Activated naive CD4-positive, alpha-beta T cell treated with anti-CD3 and anti-CD28 coated beads for 36 hours (primary cell): ENCODE results near the gene OR2B3. TPM values are rescaled to one million over a fixed set of nuclear protein-coding genes. Genes with fewer than 3 reads are reported as not detected.

ENCODE experiments used
- CTCF ChIA-PET: fragments of 350-600 bp; sonication (Branson Sonifier 250); formaldehyde crosslinking; loops from one replicate; lab custom pipeline; 2021; ENCODE audit warnings: antibody characterized with exemption; lab: Charles Lee
- DNase-seq: peaks from one replicate; pipeline ENCODE4 v3.0.0-alpha.2; 2020
- H3K27ac Mint-ChIP-seq: one replicate; pipeline ENCODE4 v1.8.0; 2021; ENCODE audit warnings: mild to moderate bottlenecking, mixed read lengths
- H3K27me3 Mint-ChIP-seq: one replicate; pipeline ENCODE4 v1.8.0; 2021; ENCODE audit warnings: low read depth, mixed read lengths
- H3K36me3 Mint-ChIP-seq: one replicate; pipeline ENCODE4 v1.8.0; 2021; ENCODE audit warnings: low read depth, mixed read lengths
- H3K4me1 Mint-ChIP-seq: one replicate; pipeline ENCODE4 v1.8.0; 2021; ENCODE audit warnings: low read depth, mixed read lengths
- H3K4me3 Mint-ChIP-seq: one replicate; pipeline ENCODE4 v1.8.0; 2021; ENCODE audit warnings: mild to moderate bottlenecking, moderate library complexity, mixed read lengths
- H3K9me3 Mint-ChIP-seq: one replicate; pipeline ENCODE4 v1.8.0; 2021; ENCODE audit warnings: mixed read lengths
- intact Hi-C: fragments of 100-400 bp; cut with micrococcal nuclease; formaldehyde crosslinking; loops from one replicate; pipeline ENCODE4 v1.15.1; 2023
- total RNA-seq, 2 experiments: library from RNA; stranded (reverse); gene quantifications; one replicate each; pipeline ENCODE4 v1.2.3, GENCODE V29; 2021

Gene OR2B3
- total RNA-seq, 2 experiments from 2014 or later = not detected

- Mint-ChIP-seq H3K27me3 (peaks cover 26% of the 10 kb centered on the region), H3K36me3 (no peaks in the 10 kb centered on the region), H3K4me3 (no peak overlapping the region), H3K4me1 (no peaks in the 10 kb centered on the region), H3K27ac (no peak overlapping the region), H3K9me3 (no peaks in the 10 kb centered on the region)
- DNase-seq = peak; percentile 12
- intact Hi-C loops = no loop called here
- CTCF ChIA-PET = interaction anchor here (0.5 to 0.8 kb wide), 4 partner anchors 38 to 1407 kb away, joined by 3 read pairs; no protein-coding TSS in a partner anchor
Observed at GRCh38 chr6:29071831-29072723, 15.0 kb downstream of the OR2B3 start.

GRCh38 chr6:29051680-29052079, 35.4 kb downstream of the OR2B3 start:
- no peak overlapping the region for H3K4me3 Mint-ChIP-seq
- no peak for DNase-seq
- no peaks in the 10 kb centered on the region for H3K4me1 Mint-ChIP-seq
- intact Hi-C loops = no loop called here
- CTCF ChIA-PET = interaction anchor here (0.6 kb wide), 2 partner anchors 63 to 676 kb away, joined by 3 read pairs; no protein-coding TSS in a partner anchor
- H3K27me3 Mint-ChIP-seq = peaks cover 41% of the 10 kb centered on the region
- no peak overlapping the region for H3K27ac Mint-ChIP-seq
- peaks cover 2% of the 10 kb centered on the region for H3K9me3 Mint-ChIP-seq
- no peaks in the 10 kb centered on the region for H3K36me3 Mint-ChIP-seq

- H3K36me3 Mint-ChIP-seq = no peaks in the 10 kb centered on the region
- peaks cover 45% of the 10 kb centered on the region for H3K27me3 Mint-ChIP-seq
- intact Hi-C loops = no loop called here
- no peak within 1 kb of the TSS for H3K4me3 Mint-ChIP-seq
- no peak for DNase-seq
- CTCF ChIA-PET = no interaction called here
- no peaks in the 10 kb centered on the region for H3K4me1 Mint-ChIP-seq
- no peaks in the 10 kb centered on the region for H3K9me3 Mint-ChIP-seq
- no peak within 1 kb of the TSS for H3K27ac Mint-ChIP-seq
Observed at GRCh38 chr6:29045075-29045474, 42.0 kb downstream of the OR2B3 start, which contains the start of gene OR2W1. OR2W1 (minus strand) TSS chr6:29045175; CDS start chr6:29045175, 0 bp downstream.

Other genes starting within 250 kb of the OR2B3 start
- 10 to 100 TPM; 35.8 to 41.4 TPM for gene TRIM27, start 163.3 kb downstream of the OR2B3 start, total RNA-seq
- under 1 TPM; 0.57 to 0.69 TPM for gene ZNF311, start 82.0 kb downstream of the OR2B3 start, total RNA-seq
- gene OR2W1, start 42.1 kb downstream of the OR2B3 start, total RNA-seq = not detected
- not detected for gene OR2J1, start 12.2 kb upstream of the OR2B3 start, total RNA-seq
- gene OR2J3, start 20.7 kb upstream of the OR2B3 start, total RNA-seq = not detected
- gene OR2J2, start 83.6 kb upstream of the OR2B3 start, total RNA-seq = not detected
- gene OR14J1, start 214.4 kb upstream of the OR2B3 start, total RNA-seq = not detected